HG03175 (cell line): ENCODE data around the gene ADCY7.

Experiments used
- ATAC-seq: cut with Tn5 transposase; IDR thresholded peaks from one replicate; pipeline ENCODE4 v1.9.1; 2021; ENCODE audit warnings: mild to moderate bottlenecking, moderate library complexity; ENCODE audit not compliant: unreplicated experiment

Gene ADCY7

GRCh38 chr16:50296807-50297206 is 30.5 kb downstream of the ADCY7 start:
- ATAC-seq: no peak

- no peak for ATAC-seq
These were observed 31.1 kb downstream of the ADCY7 start for GRCh38 chr16:50297301-50298074.

- no peak for ATAC-seq
These were observed 31.7 kb downstream of the ADCY7 start for GRCh38 chr16:50298075-50298460.

GRCh38 chr16:50298591-50299507 is 32.5 kb downstream of the ADCY7 start:
- ATAC-seq: no peak

GRCh38 chr16:50299508-50300105 is 33.3 kb downstream of the ADCY7 start:
- ATAC-seq: no peak

- ATAC-seq: no peak
These were observed 34.7 kb downstream of the ADCY7 start for GRCh38 chr16:50300942-50301625.

GRCh38 chr16:50301626-50302471 is 35.5 kb downstream of the ADCY7 start:
- no peak for ATAC-seq

- no peak for ATAC-seq
These were observed 36.2 kb downstream of the ADCY7 start for GRCh38 chr16:50302472-50303005.

GRCh38 chr16:50303041-50303604 is 36.8 kb downstream of the ADCY7 start:
- no peak for ATAC-seq

GRCh38 chr16:50303605-50304466 is 37.5 kb downstream of the ADCY7 start:
- no peak for ATAC-seq

- no peak for ATAC-seq
These were observed 38.4 kb downstream of the ADCY7 start for GRCh38 chr16:50304467-50305440.

GRCh38 chr16:50305441-50306061 is 39.2 kb downstream of the ADCY7 start:
- no peak for ATAC-seq

- no peak for ATAC-seq
These were observed 39.9 kb downstream of the ADCY7 start for GRCh38 chr16:50306287-50306686.

- ATAC-seq: no peak
These were observed 42.0 kb downstream of the ADCY7 start for GRCh38 chr16:50308237-50308965.

- ATAC-seq: no peak
These were observed 42.8 kb downstream of the ADCY7 start for GRCh38 chr16:50309156-50309526.
